NCI-H1048 (cell line): ENCODE measurements around the gene ISG20L2.

Source experiments
- DNase-seq: peaks from one replicate; lab custom pipeline; 2025; lab: John Stamatoyannopoulos, UW

The ISG20L2 gene

DNA sequence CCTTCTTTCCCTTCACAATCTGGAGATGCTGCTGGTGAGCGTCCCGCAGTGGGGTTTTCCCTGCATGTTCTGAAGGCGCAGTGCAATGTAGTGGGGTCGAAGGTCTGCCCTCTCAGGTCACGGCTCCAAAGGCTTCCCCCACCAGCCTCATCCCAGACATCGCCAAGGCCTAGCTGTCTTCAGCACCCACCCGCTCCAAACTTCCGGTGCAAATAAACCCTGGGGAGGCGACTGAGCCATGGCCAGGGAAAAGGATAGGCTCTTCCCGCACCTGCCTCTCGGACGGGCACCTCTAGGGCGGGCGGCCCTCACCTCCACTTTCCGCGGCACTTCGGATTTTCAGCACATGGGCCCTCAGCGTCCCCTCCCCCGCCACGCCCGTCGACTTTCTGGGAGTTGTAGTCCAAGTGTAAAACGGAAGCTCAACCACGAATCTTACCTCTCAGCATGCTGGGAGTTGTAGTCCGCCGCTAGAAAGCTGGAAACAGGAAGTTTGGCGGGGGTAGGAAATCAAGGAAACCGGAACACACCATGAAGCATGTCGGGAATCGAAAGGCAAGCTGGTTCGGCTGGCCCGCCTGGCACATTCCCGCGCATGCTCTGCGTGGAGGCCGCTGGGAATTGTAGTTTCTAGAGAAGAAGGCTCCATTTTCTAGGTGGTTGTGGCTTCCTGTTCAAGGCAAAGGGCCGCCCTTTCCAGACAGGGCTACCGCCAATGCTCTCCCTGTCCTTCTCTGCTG is 12.3 kb upstream of the ISG20L2 start, which contains the start of gene MRPL24:
TSS of gene MRPL24 (minus strand) at position 348 of the 740 bp plus-strand sequence. CDS start 2,384 bp downstream, outside the sequence.
- DNase-seq: peak; percentile 99

- no peak for DNase-seq
Observed at GRCh38 chr1:156740237-156740740, 11.7 kb upstream of the ISG20L2 start.

GRCh38 chr1:156738916-156739315 is 10.3 kb upstream of the ISG20L2 start:
- no peak for DNase-seq

GRCh38 chr1:156738407-156738806 is 9.8 kb upstream of the ISG20L2 start:
- DNase-seq: no peak

DNA sequence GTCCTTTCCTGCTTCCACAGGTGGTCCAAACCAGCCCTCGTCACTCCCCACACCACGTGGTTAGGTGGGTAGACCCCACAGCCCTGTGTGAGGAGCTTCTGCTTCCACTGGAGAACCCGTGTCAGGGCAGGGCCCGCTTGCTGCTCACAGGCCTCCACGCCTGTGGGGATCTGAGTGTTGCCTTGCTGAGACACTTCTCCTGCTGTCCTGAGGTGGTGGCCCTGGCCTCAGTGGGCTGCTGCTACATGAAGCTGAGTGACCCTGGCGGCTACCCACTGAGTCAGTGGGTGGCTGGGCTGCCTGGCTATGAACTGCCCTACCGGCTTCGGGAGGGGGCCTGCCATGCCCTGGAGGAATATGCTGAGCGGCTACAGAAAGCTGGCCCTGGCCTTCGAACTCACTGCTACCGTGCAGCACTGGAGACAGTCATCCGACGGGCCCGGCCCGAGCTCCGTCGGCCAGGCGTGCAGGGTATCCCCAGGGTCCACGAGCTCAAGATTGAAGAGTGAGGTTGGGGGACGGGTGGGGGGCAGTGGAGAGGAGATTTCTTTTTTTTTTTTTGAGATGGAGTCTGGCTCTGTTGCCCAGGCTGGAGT is 5.5 kb upstream of the ISG20L2 start:
- DNase-seq: no peak

DNA sequence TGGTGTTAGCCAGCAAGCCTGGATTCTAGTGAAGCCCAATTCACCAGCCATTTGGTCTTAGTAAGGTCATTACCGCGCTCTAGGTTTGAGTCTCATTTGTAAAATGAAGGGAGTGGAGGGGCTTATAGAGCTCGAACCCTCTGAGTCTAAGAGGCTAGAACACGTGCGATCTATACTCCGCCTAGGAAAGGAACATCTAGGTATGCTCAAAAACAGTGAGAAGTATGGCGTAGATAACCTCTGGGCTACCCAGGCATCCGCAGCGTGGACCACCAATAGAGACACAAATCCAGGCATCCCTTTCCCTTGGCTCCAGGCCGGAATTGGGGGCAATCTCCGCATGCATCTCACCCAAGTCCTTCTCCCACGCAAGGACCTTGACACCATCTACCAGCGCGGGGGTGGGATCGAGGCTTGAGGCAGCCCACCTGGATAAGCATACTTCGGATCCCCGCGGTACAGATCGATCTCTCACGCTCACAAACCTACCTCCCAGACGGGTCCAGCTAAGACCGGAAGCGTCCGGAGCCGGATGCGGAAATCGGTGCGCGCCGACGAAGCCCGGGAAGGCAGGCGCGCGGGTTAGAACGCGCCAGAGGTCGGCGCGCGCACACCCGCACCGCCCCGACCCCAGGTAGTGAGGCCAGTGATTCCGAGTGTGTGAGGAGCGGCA is 504 bp downstream of the ISG20L2 start, which contains the start of gene METTL25B:
TSS of gene METTL25B (plus strand) at position 544 of the 673 bp plus-strand sequence. CDS start 636 bp downstream, outside the sequence.
- peak; percentile 83 for DNase-seq

DNA sequence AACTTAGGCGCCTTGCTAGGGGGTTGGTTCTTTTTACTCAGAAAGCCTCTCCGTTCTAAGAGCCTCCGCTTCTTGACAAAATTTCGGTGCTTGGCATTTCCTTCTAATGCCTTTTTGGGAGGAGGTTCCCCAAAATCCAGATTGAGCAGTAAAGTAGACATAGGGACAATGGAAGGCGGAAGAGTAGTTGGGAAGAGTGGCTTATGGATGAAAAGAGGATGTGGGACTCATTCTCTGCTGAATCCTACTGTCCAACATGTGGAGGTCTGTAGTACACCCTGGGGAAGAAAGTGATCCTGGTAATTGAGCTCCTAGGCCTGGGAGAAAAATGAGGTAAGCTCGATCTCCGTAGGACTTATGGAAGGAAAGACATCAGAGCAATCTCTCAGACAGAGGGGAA is 1.1 kb downstream of the ISG20L2 start:
- no peak for DNase-seq

GRCh38 chr1:156726549-156727226 is 1.9 kb downstream of the ISG20L2 start:
- no peak for DNase-seq

- peak; percentile 69 for DNase-seq
Observed at GRCh38 chr1:156725683-156726280, 2.8 kb downstream of the ISG20L2 start.

GRCh38 chr1:156721535-156721934 is 7.0 kb downstream of the ISG20L2 start:
- DNase-seq: no peak

- no peak for DNase-seq
Observed at GRCh38 chr1:156721131-156721530, 7.4 kb downstream of the ISG20L2 start.

DNA sequence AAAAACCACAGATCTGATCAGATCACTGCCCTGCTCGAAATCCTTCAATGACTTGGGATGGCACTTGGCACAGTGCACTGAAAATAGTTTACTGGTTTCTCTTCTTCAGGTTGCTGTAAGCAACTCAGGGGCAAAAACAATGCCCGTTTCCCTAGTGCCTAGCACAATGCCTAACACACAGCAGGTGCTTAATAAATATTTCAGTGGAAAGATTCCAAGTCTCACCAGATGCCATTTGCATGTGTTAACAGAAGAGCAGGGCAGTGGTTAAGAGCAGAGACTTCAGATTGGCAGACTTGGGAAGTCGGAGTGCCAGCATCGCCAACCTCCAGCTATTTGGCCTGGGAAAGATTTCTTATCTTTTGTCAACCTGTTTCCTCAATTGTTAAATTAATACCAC is 11.2 kb downstream of the ISG20L2 start:
- DNase-seq: no peak

DNA sequence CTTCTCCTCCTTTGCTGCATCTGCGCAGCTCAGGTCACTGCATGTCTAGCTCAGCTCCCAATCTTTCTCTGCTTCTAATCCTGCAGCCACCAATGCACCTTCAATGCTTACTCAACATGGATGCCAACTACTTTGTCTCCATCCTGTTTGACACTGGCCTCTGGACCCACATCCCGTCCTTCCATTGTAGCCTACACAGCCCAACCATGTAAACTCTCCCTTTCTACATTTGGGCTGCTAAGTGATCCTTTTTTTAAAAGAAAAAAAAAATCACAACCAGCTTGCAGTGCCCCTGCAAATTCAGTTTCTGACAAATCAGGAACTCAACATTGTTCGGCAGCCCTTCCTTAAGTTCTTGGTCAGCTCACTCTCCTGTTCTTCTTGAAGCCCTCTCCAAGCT is 13.7 kb downstream of the ISG20L2 start:
- DNase-seq: no peak

- no peak for DNase-seq
Observed at GRCh38 chr1:156712626-156713025, 15.9 kb downstream of the ISG20L2 start.

- no peak for DNase-seq
Observed at GRCh38 chr1:156711011-156711817, 17.4 kb downstream of the ISG20L2 start.

DNA sequence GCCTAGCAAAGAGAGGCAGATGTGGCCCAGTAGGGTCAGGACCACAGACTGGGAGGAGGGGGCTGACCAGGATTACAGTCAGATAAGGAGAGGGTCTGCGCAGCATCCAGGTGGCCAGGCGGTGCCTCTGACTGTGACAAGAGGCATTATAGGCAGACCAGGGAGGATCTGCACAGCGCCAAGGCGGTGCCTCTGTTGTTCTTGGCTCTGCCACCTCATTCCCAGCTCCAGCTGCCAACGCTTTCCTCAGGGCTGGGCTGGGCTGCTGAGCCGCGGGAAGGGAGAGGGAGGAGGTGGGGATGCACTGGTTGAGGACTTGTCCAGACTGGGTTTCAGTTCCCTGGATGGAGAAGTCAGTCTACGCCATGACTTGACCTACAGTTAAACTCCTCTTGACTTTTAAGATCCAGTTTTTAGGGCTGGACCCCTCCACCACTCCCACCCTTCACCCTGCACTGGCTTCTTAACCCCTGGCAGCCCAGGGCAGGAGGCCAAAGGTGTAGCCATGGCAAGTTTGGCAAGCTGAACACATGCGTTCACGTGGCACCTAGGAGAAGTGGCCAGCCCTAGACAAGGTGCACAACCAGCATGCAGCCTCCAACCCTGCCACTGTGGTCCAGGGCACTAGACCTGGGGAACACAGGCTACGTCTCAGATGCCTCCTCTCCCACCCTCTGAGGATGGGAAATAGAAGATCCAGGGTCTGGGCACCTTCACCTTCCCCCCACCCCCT is 18.6 kb downstream of the ISG20L2 start:
- no peak for DNase-seq

GRCh38 chr1:156709031-156709430 is 19.5 kb downstream of the ISG20L2 start:
- no peak for DNase-seq

GRCh38 chr1:156708218-156708661 is 20.3 kb downstream of the ISG20L2 start:
- DNase-seq: no peak

GRCh38 chr1:156707417-156708217 is 20.9 kb downstream of the ISG20L2 start:
- no peak for DNase-seq
